ENCODE results near the gene C3orf22. TPM values are rescaled to one million over a fixed set of nuclear protein-coding genes. Genes with fewer than 3 reads are reported as not detected.

C3orf22 gene
- total RNA-seq = not detected in 2 replicates

GRCh38 chr3:126558336-126559071, at the start of gene C3orf22:
TSS of gene C3orf22 (minus strand) at chr3:126558932. CDS start at chr3:126553390, 5,542 bp downstream.

GRCh38 chr3:126523745-126524428, 34.8 kb downstream of the C3orf22 start, which contains the start of gene CHST13:
TSS of gene CHST13 (plus strand) at chr3:126524155. CDS start at chr3:126524333, 178 bp downstream.

GRCh38 chr3:126517291-126517951, 41.3 kb downstream of the C3orf22 start, which contains the start of gene UROC1:
TSS of gene UROC1 (minus strand) at chr3:126517773. CDS start at chr3:126517719, 54 bp downstream.

Other genes starting within 250 kb of the C3orf22 start
- gene KLF15, start 201.5 kb downstream of the C3orf22 start, total RNA-seq = 0.59 TPM in 1 of 2 replicates, not detected in the other
- gene CFAP100, start 164.0 kb downstream of the C3orf22 start, total RNA-seq = not detected in 2 replicates
- gene ZXDC, start 83.0 kb downstream of the C3orf22 start, total RNA-seq = 19.9 and 23.9 TPM in 2 replicates
- gene UROC1, start 41.2 kb downstream of the C3orf22 start, total RNA-seq = not detected in 2 replicates
- not detected in 2 replicates for gene CHST13, start 34.8 kb downstream of the C3orf22 start, total RNA-seq
- gene TXNRD3, start 96.2 kb upstream of the C3orf22 start, total RNA-seq = 7.1 and 11.6 TPM in 2 replicates
- gene CHCHD6, start 145.3 kb upstream of the C3orf22 start, total RNA-seq = 13.1 and 14.0 TPM in 2 replicates

Data from smooth muscle cell of the umbilical artery (primary cell).